Activated CD8-positive, alpha-beta memory T cell treated with anti-CD3 and anti-CD28 coated beads, Interleukin-2, amount 10 ng/mL, durations not matched to agents 7 days and 5 days (primary cell): ENCODE measurements around the gene SHROOM2. TPM values are rescaled to one million over a fixed set of nuclear protein-coding genes. Genes with fewer than 3 reads are reported as not detected.

ENCODE experiments used
- ATAC-seq: fragments of 150-1000 bp; cut with Tn5 transposase; one replicate; pipeline ENCODE4 v1.10.0; 2021; ENCODE audit warnings: moderate library complexity
- CTCF ChIA-PET: fragments of 350-600 bp; sonication (Branson Sonifier 250); formaldehyde crosslinking; loops from one replicate; lab custom pipeline; 2021; ENCODE audit warnings: antibody characterized with exemption; lab: Charles Lee
- DNase-seq: peaks from one replicate; pipeline ENCODE4 v3.0.0-alpha.2; 2020
- H3K27ac Mint-ChIP-seq: one replicate; pipeline ENCODE4 v1.8.0; 2021; ENCODE audit warnings: mild to moderate bottlenecking, mixed read lengths
- H3K27me3 Mint-ChIP-seq: one replicate; pipeline ENCODE4 v1.8.0; 2021; ENCODE audit warnings: mixed read lengths
- H3K36me3 Mint-ChIP-seq: one replicate; pipeline ENCODE4 v1.8.0; 2021; ENCODE audit warnings: mild to moderate bottlenecking, mixed read lengths
- H3K4me1 Mint-ChIP-seq: one replicate; pipeline ENCODE4 v1.8.0; 2021; ENCODE audit warnings: mixed read lengths
- H3K4me3 Mint-ChIP-seq: one replicate; pipeline ENCODE4 v1.8.0; 2021; ENCODE audit warnings: mild to moderate bottlenecking, moderate library complexity, mixed read lengths
- H3K9me3 Mint-ChIP-seq: one replicate; pipeline ENCODE4 v1.8.0; 2022; ENCODE audit warnings: low read depth, mixed read lengths
- total RNA-seq, 2 experiments: library from RNA; stranded (reverse); gene quantifications; one replicate each; pipeline ENCODE4 v1.2.3, GENCODE V29; 2021

The SHROOM2 gene
- total RNA-seq, 2 experiments from 2014 or later = not detected

DNA sequence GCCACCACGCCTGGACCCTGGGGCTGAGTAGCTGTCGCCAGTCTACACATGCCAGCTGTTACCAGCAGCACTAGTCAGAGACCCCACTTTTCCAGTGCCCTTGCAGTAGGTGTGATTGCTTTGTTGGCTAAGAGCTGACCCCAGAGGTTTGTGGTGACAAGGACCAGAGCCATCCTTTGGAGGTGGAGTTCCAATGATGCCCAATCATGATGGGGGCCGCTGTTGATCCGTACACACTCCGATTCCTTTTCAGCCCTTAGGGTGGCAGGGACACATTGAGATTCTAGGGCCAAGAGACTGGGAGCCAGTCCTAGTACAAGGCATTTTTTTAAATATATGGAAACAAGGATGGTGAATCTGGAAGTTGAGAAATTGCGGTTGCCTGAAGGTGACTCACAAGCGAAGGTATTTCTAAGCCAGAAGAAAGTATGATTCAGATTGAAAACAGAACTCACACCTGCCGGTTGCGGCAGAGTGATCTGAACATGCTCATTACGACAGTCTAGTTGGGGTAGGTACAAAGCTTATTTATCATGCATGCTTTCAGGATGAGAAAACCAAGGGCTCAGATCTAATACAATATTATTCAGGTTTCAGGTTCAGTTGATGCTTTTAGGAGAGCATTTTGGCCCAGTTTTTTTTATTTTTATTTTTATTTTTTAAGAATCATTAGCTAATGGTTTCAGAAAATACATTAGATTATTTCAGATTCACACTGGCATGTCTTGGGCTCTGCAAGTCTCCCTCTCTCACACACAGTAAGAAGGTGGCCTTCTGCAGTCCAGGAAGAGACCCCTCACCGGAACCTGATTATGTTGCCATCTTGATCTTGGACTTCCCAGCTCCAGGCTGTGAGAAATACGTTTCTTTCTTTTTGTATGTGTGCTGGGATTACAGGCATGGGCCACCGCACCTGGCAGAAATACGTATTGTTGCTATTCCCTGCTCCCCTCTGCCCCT lies 43.4 kb downstream of the SHROOM2 start:
- CTCF ChIA-PET = no interaction called here
- no peak overlapping the region for H3K27ac Mint-ChIP-seq
- H3K27me3 Mint-ChIP-seq = peaks cover 24% of the 10 kb centered on the region
- no peaks in the 10 kb centered on the region for H3K9me3 Mint-ChIP-seq
- ATAC-seq (peak; percentile 16), DNase-seq (peak; percentile 52)
- peaks cover 17% of the 10 kb centered on the region for H3K4me1 Mint-ChIP-seq
- H3K4me3 Mint-ChIP-seq = no peak overlapping the region
- H3K36me3 Mint-ChIP-seq = no peaks in the 10 kb centered on the region

DNA sequence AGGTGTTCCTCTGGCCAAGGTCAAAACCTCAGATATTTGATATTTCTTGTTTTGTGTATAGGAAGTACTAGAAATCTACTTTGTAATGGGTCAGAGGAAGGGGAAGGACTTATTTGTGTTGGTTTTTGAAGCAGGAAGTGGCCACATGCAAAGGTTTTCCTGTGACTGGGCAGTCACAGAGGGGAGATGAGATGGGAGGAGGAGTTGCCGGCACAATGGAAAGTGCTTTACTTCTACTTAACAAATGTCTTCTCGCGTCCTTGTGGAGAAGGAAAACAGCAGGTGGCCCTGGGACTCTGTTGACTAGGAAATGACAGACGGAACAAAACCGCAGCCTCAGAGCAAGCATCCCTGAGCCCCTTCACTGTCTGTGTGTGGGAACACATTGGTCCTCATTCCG lies 46.6 kb downstream of the SHROOM2 start:
- no peaks in the 10 kb centered on the region for H3K9me3 Mint-ChIP-seq
- CTCF ChIA-PET = no interaction called here
- no peak overlapping the region for H3K27ac Mint-ChIP-seq
- H3K36me3 Mint-ChIP-seq = no peaks in the 10 kb centered on the region
- peaks cover 17% of the 10 kb centered on the region for H3K4me1 Mint-ChIP-seq
- no peak overlapping the region for H3K4me3 Mint-ChIP-seq
- DNase-seq = no peak
- ATAC-seq = no peak
- H3K27me3 Mint-ChIP-seq = peaks cover 14% of the 10 kb centered on the region

DNA sequence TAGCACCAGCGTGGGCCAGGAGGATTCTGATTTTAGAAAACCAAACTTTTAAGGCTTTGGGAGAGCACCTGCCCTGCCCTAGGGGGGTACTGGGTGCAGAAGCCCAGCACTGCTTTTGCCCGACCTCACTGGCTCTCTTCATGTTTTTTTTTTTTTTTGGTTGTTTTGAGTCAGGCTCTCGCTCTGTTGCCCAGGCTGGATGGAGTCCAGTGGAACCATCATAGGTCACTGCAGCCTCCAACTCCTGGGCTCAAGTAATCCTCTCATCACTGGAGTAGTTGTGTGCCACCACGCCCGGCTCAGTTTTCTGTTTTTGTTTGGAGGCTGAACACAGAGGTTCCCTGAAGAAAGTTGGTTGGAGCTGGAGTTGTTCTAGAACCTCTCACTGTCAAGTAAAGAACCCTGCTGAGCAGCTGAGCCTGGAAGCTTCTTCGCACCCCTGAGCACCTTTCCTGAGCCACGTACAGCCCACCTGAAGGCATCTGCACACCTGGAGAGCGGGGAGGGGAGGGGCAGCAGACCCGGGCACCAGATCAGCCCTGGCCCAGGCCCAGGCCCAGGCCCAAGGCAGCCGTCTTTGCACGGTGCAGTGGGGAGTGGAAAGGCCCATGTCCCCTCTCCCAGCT lies 49.5 kb downstream of the SHROOM2 start:
- peaks cover 8% of the 10 kb centered on the region for H3K4me1 Mint-ChIP-seq
- H3K9me3 Mint-ChIP-seq = no peaks in the 10 kb centered on the region
- CTCF ChIA-PET = interaction anchor here (1.1 kb wide), 1 partner anchor 1053 kb away, joined by 3 read pairs; no protein-coding TSS in a partner anchor
- ATAC-seq (no peak), DNase-seq (no peak)
- H3K4me3 Mint-ChIP-seq = no peak overlapping the region
- no peaks in the 10 kb centered on the region for H3K36me3 Mint-ChIP-seq
- H3K27ac Mint-ChIP-seq = no peak overlapping the region
- H3K27me3 Mint-ChIP-seq = peaks cover 23% of the 10 kb centered on the region

DNA sequence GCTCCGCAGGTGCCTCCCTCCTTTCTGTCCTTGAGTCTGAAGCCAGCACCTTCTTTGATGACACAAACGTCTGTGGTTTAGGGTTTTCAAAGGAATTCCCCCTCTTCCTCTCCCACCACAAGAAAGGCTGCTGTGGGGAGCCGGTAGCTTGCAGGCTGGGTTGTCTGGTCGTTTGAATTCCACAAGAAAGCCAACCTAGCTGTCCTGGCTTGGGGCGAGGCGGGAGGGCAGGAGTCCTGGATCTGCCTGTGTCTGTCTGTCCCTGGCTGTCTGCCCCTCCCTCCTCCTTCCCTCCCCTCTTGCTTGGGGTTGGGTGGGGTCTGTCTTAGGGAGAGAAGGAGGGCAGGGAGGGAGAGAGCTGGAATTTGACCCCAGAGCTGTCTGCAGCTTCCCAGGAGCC lies 56.3 kb downstream of the SHROOM2 start:
- no peaks in the 10 kb centered on the region for H3K36me3 Mint-ChIP-seq
- H3K9me3 Mint-ChIP-seq = no peaks in the 10 kb centered on the region

DNA sequence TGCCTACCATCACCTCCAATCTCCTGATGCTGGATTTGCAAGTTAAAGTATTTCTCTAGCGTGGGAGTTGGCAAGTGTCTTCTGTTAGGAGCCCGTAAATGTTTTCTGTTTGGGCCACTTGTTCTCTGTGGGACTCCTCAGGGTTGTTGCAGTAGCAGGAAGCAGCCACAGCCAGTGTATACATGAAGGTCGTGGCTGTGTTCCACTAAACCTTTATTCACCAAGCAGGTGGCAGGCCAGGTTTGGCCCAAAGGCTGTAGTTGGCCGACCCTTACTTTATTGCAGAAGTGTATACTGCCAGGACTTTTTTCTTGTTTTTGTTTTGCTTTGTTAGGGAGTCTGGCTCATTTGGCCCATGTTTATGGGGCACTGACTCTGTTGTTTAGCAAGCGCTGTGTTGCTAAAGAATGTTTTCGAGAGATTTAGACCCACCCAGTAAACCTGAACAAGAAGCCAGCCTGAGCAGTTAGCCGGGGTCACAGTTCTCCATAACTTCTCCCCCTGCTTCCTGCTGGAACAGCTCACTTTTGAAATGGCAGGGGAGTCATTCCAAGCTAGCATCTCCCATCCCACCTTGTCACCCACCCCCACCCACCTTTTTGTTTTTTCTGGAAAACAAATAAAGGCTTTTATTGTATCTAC lies 58.8 kb downstream of the SHROOM2 start:
- no peak for ATAC-seq
- Mint-ChIP-seq H3K27me3 (peaks cover 15% of the 10 kb centered on the region), H3K4me3 (no peak overlapping the region), H3K27ac (no peak overlapping the region), H3K36me3 (no peaks in the 10 kb centered on the region), H3K4me1 (no peaks in the 10 kb centered on the region), H3K9me3 (no peaks in the 10 kb centered on the region)
- CTCF ChIA-PET = no interaction called here
- no peak for DNase-seq

More for the DNA sequence above, 56.3 kb downstream of the SHROOM2 start:
- DNase-seq = no peak
- H3K4me1 Mint-ChIP-seq = no peaks in the 10 kb centered on the region
- no peak overlapping the region for H3K4me3 Mint-ChIP-seq
- ATAC-seq = no peak
- no peak overlapping the region for H3K27ac Mint-ChIP-seq
- H3K27me3 Mint-ChIP-seq = peaks cover 27% of the 10 kb centered on the region
- CTCF ChIA-PET = no interaction called here

DNA sequence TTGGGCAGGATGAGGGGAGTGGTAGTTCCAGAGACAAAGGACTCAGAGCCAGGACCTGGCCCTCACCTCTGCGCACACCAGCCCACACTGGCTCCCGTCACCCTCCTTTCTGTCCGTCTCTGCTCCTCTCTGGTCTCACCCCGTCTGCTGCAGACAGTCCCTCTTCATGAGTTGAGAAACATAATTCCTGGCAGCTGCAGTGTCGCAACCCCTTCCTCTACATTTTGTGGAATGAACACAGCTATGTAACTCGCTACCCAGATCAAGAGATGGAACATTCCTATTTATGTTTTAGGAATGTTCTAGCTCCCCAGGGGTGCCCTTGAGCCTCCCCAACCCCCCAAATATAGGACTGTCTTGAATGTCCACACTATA lies 59.3 kb downstream of the SHROOM2 start:
- H3K4me3 Mint-ChIP-seq = no peak overlapping the region
- no peaks in the 10 kb centered on the region for H3K9me3 Mint-ChIP-seq
- no peaks in the 10 kb centered on the region for H3K4me1 Mint-ChIP-seq
- DNase-seq = no peak
- no peak for ATAC-seq
- CTCF ChIA-PET = no interaction called here
- no peak overlapping the region for H3K27ac Mint-ChIP-seq
- peaks cover 15% of the 10 kb centered on the region for H3K27me3 Mint-ChIP-seq
- H3K36me3 Mint-ChIP-seq = no peaks in the 10 kb centered on the region

DNA sequence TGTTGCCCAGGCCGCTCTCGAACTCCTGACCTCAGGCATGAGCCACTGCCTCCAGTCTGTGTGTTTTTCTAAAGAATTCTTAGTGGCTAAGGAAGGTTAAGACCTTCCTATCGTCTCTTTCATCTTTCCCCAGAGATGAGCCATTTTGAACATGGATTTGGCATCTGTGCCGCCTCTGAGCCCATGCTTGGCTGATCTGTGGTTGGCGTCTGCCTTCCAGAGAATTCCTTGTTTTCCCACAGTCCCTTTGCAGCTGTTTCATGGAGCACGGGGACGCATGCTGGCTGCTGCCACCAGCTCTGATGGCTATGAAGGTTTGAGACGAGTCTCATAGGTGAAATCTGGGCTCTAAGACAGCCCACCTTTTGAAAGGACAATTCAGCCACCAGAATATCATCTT lies 60.4 kb downstream of the SHROOM2 start:
- CTCF ChIA-PET = no interaction called here
- Mint-ChIP-seq H3K9me3 (no peaks in the 10 kb centered on the region), H3K36me3 (no peaks in the 10 kb centered on the region), H3K4me3 (no peak overlapping the region), H3K4me1 (no peaks in the 10 kb centered on the region), H3K27me3 (peaks cover 10% of the 10 kb centered on the region), H3K27ac (no peak overlapping the region)
- DNase-seq (no peak), ATAC-seq (no peak)

DNA sequence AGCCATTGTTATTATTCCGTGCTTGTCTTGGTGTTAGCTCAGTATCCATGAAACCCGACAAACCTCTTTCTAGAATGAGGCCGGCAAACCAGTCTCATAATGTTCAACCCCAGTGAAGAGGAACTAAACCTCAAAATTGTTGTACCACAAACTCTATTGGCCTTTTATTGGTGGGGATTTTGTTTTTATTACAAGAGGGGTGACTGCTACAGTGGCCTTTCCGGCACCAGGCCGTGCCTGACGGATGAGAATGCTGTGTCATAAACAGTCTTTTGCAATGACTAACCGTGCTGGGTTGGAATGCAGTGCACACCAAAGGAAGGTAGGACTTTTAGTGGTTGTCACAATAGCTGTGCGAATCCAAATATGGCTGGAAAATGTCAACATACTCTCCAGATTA lies 60.8 kb downstream of the SHROOM2 start:
- Mint-ChIP-seq H3K9me3 (no peaks in the 10 kb centered on the region), H3K27me3 (peaks cover 10% of the 10 kb centered on the region), H3K36me3 (no peaks in the 10 kb centered on the region), H3K27ac (no peak overlapping the region), H3K4me1 (no peaks in the 10 kb centered on the region), H3K4me3 (no peak overlapping the region)
- DNase-seq (no peak), ATAC-seq (no peak)
- CTCF ChIA-PET = no interaction called here

DNA sequence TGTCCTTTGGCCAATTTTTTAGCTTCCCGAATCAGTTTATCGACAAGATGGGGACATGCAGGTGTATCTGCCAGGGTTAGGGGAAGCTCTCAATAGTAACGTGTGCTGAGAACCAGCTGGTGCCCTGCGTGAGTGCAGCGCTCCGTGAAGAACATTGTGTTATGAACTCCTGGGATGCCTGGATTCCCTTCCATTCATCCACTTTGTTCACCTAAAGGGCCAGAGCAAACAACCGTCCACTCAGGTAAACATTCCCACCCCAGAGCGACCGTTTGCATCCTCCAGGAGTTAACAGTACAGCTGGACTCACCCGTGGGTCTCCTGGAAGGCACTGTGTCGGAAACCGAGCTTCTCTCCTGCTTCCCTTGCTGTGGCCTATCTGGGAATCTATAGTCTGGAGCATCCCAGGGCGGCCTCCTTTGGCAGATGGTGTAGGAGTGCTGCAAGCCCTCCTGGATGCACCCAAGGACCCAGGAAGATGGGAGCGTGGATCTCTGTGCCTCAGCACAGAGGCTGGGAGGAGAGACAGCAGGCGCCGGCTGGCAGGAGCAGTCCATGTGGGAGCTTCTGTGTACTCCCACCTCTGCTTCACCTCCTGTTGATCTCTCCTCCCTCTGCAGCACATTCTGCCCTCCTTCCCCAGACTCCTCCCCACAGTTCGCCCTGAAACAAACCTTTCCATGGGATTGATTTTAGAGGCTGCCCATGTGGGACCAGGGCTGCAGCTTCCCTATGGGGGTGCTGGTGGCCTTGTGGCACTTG lies 62.7 kb downstream of the SHROOM2 start:
- H3K27ac Mint-ChIP-seq = no peak overlapping the region

DNA sequence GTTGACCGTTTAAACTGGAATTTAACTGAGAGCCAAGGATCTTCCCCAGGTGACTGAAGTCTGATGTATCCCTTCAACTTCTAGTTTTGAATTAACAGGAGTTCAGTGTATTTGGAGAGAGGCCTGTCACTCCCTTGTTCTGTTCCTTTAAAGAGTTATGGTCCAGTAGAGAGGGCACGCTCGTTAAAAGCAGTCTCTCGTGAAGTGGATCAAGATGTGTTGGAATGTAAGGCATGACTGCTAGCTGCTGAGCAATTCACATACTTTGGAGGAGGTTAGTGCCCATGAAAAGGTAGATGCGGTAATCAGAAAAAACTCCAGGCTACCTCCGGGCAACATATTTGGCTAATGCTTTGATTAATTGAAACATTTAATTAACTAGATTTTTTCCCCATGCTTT lies 65.7 kb downstream of the SHROOM2 start:
- ATAC-seq (no peak), DNase-seq (no peak)
- H3K27ac Mint-ChIP-seq = no peak overlapping the region
- no peaks in the 10 kb centered on the region for H3K4me1 Mint-ChIP-seq
- H3K36me3 Mint-ChIP-seq = no peaks in the 10 kb centered on the region
- peaks cover 15% of the 10 kb centered on the region for H3K27me3 Mint-ChIP-seq
- CTCF ChIA-PET = no interaction called here
- H3K9me3 Mint-ChIP-seq = no peaks in the 10 kb centered on the region
- no peak overlapping the region for H3K4me3 Mint-ChIP-seq

More for the DNA sequence above, 62.7 kb downstream of the SHROOM2 start:
- Mint-ChIP-seq H3K4me1 (no peaks in the 10 kb centered on the region), H3K27me3 (peaks cover 5% of the 10 kb centered on the region), H3K36me3 (no peaks in the 10 kb centered on the region), H3K4me3 (no peak overlapping the region), H3K9me3 (no peaks in the 10 kb centered on the region)
- ATAC-seq (no peak), DNase-seq (no peak)
- CTCF ChIA-PET = no interaction called here

DNA sequence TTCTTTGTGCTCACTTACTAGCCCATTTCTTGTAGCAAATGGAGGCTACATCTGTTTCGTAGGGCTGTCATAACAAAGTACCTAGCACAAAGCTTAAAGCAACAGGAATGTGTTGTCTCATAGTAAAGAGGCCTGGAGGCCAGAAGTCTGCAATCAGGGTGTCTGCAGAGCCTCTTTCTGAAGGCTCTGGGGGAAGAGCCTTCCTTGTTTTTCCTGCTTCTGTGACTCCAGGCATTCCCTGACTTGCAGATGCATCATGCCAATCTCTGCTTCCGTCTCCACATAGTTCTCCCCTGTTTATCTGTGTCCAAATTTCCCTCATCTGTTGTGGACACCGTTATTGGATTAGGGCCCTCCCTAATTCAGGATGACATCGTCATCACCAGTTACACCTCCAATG lies 67.1 kb downstream of the SHROOM2 start:
- H3K27me3 Mint-ChIP-seq = peaks cover 16% of the 10 kb centered on the region
- CTCF ChIA-PET = no interaction called here
- H3K27ac Mint-ChIP-seq = no peak overlapping the region
- no peak overlapping the region for H3K4me3 Mint-ChIP-seq
- no peaks in the 10 kb centered on the region for H3K4me1 Mint-ChIP-seq
- ATAC-seq (no peak), DNase-seq (no peak)
- H3K9me3 Mint-ChIP-seq = no peaks in the 10 kb centered on the region
- H3K36me3 Mint-ChIP-seq = no peaks in the 10 kb centered on the region

DNA sequence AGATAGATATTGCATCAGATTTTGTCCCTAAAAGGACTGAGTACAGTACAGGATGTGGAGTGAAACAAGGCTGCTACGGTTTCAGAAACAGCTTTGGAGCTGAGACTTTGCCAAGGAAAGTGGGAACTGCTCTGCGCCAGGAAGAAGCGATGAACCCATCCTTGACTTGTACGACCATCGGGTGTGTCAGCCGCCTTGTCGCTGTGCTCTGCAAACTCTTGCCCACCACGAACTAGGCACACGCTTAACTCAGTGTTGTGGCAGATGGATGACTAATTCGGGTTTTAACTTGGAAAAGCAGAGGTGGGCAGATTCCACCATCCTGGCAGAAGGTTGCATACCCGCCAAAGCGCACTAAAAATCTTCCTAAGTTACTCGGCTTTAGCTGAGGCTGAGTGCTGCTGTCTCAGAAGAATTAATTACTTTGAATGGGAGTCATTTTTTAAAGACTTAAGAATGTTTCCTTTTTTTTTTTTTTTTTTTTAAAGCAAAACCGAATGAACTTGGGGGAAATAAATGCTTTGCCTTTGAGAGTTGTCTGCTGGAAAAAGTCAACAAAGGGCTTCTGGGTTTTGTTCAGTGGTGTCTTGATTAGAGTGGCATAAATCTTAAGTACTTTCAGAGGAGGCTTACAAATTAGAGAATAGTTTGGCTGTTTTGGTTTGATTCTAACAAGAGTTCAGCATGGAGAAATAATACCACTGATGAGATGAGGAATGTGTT lies 69.5 kb downstream of the SHROOM2 start:
- ATAC-seq (no peak), DNase-seq (no peak)
- no peaks in the 10 kb centered on the region for H3K9me3 Mint-ChIP-seq
- no peak overlapping the region for H3K4me3 Mint-ChIP-seq
- H3K4me1 Mint-ChIP-seq = peaks cover 7% of the 10 kb centered on the region
- CTCF ChIA-PET = no interaction called here
- H3K27me3 Mint-ChIP-seq = peaks cover 23% of the 10 kb centered on the region
- no peak overlapping the region for H3K27ac Mint-ChIP-seq
- H3K36me3 Mint-ChIP-seq = no peaks in the 10 kb centered on the region

DNA sequence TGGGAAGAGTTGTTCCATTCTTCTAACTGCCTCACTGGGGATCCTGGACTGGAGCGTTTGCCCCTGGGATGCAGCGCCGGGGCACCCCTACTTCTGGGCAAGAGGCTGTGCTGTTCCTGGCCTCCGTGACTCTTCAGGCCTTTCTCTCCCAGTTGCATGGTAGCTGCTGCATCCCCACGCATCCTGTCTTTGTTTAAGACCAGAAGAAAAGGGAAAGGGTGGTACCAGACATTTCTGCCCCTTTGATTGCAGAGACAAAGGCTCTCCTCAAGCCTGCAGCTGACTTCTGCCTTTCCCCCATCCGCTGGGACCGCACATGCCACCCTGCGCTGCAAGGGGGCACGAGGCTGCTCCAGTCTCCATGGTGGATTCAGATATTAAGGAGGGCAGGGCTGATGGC lies 70.4 kb downstream of the SHROOM2 start:
- H3K9me3 Mint-ChIP-seq = no peaks in the 10 kb centered on the region
- H3K4me1 Mint-ChIP-seq = peaks cover 7% of the 10 kb centered on the region
- H3K27ac Mint-ChIP-seq = no peak overlapping the region
- ATAC-seq (no peak), DNase-seq (no peak)
- H3K36me3 Mint-ChIP-seq = no peaks in the 10 kb centered on the region
- CTCF ChIA-PET = no interaction called here
- H3K27me3 Mint-ChIP-seq = peaks cover 26% of the 10 kb centered on the region
- no peak overlapping the region for H3K4me3 Mint-ChIP-seq
